Measurements from ENCODE around the gene CIAO1. TPM values are rescaled to one million over a fixed set of nuclear protein-coding genes. Genes with fewer than 3 reads are reported as not detected.
"Not testable (repeated sequence)": the region's sequence is repeated elsewhere in the genome, so short reads cannot be mapped to it uniquely, and the experiment has no call there.

The CIAO1 gene
- polyA plus RNA-seq, 1 donor: 42.5 TPM

GRCh38 chr2:96276787-96277499, 10.9 kb downstream of the CIAO1 start:
- no peak for DNase-seq (ENCODE audit: low read depth)

- DNase-seq (ENCODE audit: low read depth): no peak
Measured at GRCh38 chr2:96287273-96287856, 21.3 kb downstream of the CIAO1 start.

- DNase-seq (ENCODE audit: low read depth): no peak
Measured at GRCh38 chr2:96291751-96292150, 25.7 kb downstream of the CIAO1 start.

- DNase-seq (ENCODE audit: low read depth): not testable (repeated sequence)
Measured at GRCh38 chr2:96294271-96294670, 28.2 kb downstream of the CIAO1 start.

GRCh38 chr2:96296925-96297324, 30.9 kb downstream of the CIAO1 start:
- no peak for DNase-seq (ENCODE audit: low read depth)

- DNase-seq (ENCODE audit: low read depth): no peak
Measured at GRCh38 chr2:96301865-96302264, 35.8 kb downstream of the CIAO1 start.

- DNase-seq (ENCODE audit: low read depth): no peak
Measured at GRCh38 chr2:96304606-96305005, 38.6 kb downstream of the CIAO1 start.

GRCh38 chr2:96305091-96305978, 39.3 kb downstream of the CIAO1 start, which contains the start of gene SNRNP200:
Gene SNRNP200, minus strand, starts transcription at chr2:96305546. Its CDS starts 109 bp downstream, at chr2:96305437.
- peak; percentile 38 for DNase-seq (ENCODE audit: low read depth)

- no peak for DNase-seq (ENCODE audit: low read depth)
Measured at GRCh38 chr2:96305979-96306308, 39.9 kb downstream of the CIAO1 start.

GRCh38 chr2:96306370-96306769, 40.3 kb downstream of the CIAO1 start:
- DNase-seq (ENCODE audit: low read depth): no peak

GRCh38 chr2:96308248-96308647, 42.2 kb downstream of the CIAO1 start:
- DNase-seq (ENCODE audit: low read depth): no peak

GRCh38 chr2:96315005-96315399, 49.0 kb downstream of the CIAO1 start:
- DNase-seq (ENCODE audit: low read depth): no peak

- DNase-seq (ENCODE audit: low read depth): no peak
Measured at GRCh38 chr2:96315400-96316071, 49.5 kb downstream of the CIAO1 start.

- DNase-seq (ENCODE audit: low read depth): no peak
Measured at GRCh38 chr2:96316999-96317398, 51.0 kb downstream of the CIAO1 start.

GRCh38 chr2:96317584-96317997, 51.6 kb downstream of the CIAO1 start:
- DNase-seq (ENCODE audit: low read depth): no peak

GRCh38 chr2:96318723-96319122, 52.7 kb downstream of the CIAO1 start:
- no peak for DNase-seq (ENCODE audit: low read depth)

GRCh38 chr2:96319396-96319795, 53.4 kb downstream of the CIAO1 start:
- DNase-seq (ENCODE audit: low read depth): no peak

GRCh38 chr2:96320326-96320725, 54.3 kb downstream of the CIAO1 start:
- no peak for DNase-seq (ENCODE audit: low read depth)

- no peak for DNase-seq (ENCODE audit: low read depth)
Measured at GRCh38 chr2:96320728-96321622, 55.0 kb downstream of the CIAO1 start.
